ENCODE data around the gene C4BPA.
A peak's percentile ranks its signal among the peaks of the same experiment; 100 is the strongest.

DNA sequence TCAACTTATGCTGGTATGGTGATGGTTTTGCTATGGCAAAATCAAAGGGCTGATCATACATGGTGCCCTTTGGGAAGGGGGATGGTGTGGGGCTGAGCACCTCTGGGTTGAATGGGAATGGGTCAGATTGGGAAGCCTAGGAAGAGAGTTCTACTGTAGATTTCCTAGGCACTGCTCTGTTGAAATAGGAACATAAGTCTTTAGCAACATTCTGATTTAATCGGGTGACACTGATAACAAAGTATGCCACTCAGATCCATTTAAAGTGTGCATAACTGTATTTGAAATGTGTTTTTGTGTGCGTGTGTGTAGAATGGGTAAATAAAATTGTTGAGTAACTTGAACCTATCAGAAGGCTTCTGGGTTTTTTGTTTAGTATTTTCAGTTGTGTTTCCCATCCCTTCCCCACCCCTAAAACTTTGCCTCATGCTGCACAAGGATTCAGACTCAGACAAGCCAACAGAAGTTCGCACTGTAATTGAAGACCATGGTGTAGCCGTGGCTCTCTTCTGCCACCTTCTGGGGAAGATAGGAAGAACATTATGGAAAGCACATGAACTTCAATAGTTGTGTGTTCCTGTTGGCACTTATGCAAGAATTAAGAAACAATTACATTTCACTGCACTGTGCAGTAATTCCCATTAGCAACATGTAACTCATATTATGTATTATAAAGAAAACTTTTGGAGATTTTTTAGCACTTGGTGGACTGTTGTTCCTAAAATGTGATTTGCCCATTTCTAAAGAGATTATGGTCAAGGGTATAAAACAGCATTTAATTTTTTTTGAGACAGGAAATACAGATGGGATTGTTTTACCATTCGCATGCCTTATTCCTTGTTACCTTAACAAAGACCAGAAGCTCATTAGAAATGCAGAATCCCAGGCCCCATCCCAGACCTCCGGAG, 26.3 kb upstream of the C4BPA start:
- TF ChIP-seq CTCF (IDR thresholded peaks at IDR 0.05; ENCODE audit: low read length): peak; percentile 97
- TF ChIP-seq EZH2 (optimal IDR thresholded peaks at IDR 0.05; ENCODE audit: low read depth, low read length): no peak
